GM18873 (cell line): ENCODE data around the gene EPS15.
"Not testable (repeated sequence)": the region's sequence is repeated elsewhere in the genome, so short reads cannot be mapped to it uniquely, and the experiment has no call there.

ENCODE experiments used
- ATAC-seq: cut with Tn5 transposase; IDR thresholded peaks from one replicate; pipeline ENCODE4 v1.9.1; 2021; ENCODE audit warnings: mild to moderate bottlenecking, moderate library complexity, moderate number of reproducible peaks; ENCODE audit not compliant: unreplicated experiment, low FRiP score

The EPS15 gene

GRCh38 chr1:51549016-51549619, 30.1 kb upstream of the EPS15 start:
- no peak for ATAC-seq

GRCh38 chr1:51543858-51544257, 24.8 kb upstream of the EPS15 start:
- no peak for ATAC-seq

- no peak for ATAC-seq
Observed at GRCh38 chr1:51542158-51542953, 23.3 kb upstream of the EPS15 start.

- no peak for ATAC-seq
Observed at GRCh38 chr1:51541313-51542050, 22.4 kb upstream of the EPS15 start.

GRCh38 chr1:51537568-51537967, 18.5 kb upstream of the EPS15 start:
- no peak for ATAC-seq

GRCh38 chr1:51535006-51535592, 16.0 kb upstream of the EPS15 start:
- no peak for ATAC-seq

GRCh38 chr1:51534447-51534846, 15.4 kb upstream of the EPS15 start:
- no peak for ATAC-seq

- no peak for ATAC-seq
Observed at GRCh38 chr1:51532853-51533252, 13.8 kb upstream of the EPS15 start.

- ATAC-seq, result not testable (repeated sequence)
Observed at GRCh38 chr1:51530447-51530846, 11.4 kb upstream of the EPS15 start.

- ATAC-seq, result no peak
Observed at GRCh38 chr1:51527144-51527543, 8.1 kb upstream of the EPS15 start.

GRCh38 chr1:51526248-51526647, 7.2 kb upstream of the EPS15 start:
- no peak for ATAC-seq

- no peak for ATAC-seq
Observed at GRCh38 chr1:51525295-51525694, 6.2 kb upstream of the EPS15 start.

GRCh38 chr1:51524817-51525216, 5.8 kb upstream of the EPS15 start:
- no peak for ATAC-seq

- no peak for ATAC-seq
Observed at GRCh38 chr1:51523931-51524330, 4.9 kb upstream of the EPS15 start.

- no peak for ATAC-seq
Observed at GRCh38 chr1:51520700-51521248, 1.7 kb upstream of the EPS15 start.

- ATAC-seq, result no peak
Observed at GRCh38 chr1:51519865-51520699, 1.0 kb upstream of the EPS15 start.

- ATAC-seq, result peak; percentile 30
Observed at GRCh38 chr1:51518586-51519047, 449 bp downstream of the EPS15 start.

- ATAC-seq, result no peak
Observed at GRCh38 chr1:51518033-51518585, 957 bp downstream of the EPS15 start.

GRCh38 chr1:51517361-51518032, 1.6 kb downstream of the EPS15 start:
- ATAC-seq, result no peak
